Umbilical cord (tissue), 2 donors: ENCODE results near the gene PRCD. TPM values are rescaled to one million over a fixed set of nuclear protein-coding genes. Genes with fewer than 3 reads are reported as not detected.
"Not testable (repeated sequence)": the region's sequence is repeated elsewhere in the genome, so short reads cannot be mapped to it uniquely, and the experiment has no call there.

Experiments used
- DNase-seq: peaks from one replicate; pipeline ENCODE4 v3.0.0-alpha.2; 2015; ENCODE audit warnings: low spot score
- total RNA-seq: library from RNA; depleted of rRNA; stranded (reverse); fragments of >200 nt; gene quantifications from one replicate; pipeline ENCODE4 v1.2.3, GENCODE V29; 2014; ENCODE audit warnings: low replicate concordance; ENCODE audit not compliant: insufficient read depth

The PRCD gene
- total RNA-seq, 1 donor from 2014 or later = 1.9 TPM

GRCh38 chr17:76527430-76528111 lies 12.3 kb upstream of the PRCD start:
- DNase-seq = peak; percentile 71

- no peak for DNase-seq
These were observed 11.7 kb upstream of the PRCD start for GRCh38 chr17:76528156-76528527.

GRCh38 chr17:76528528-76529223 lies 11.2 kb upstream of the PRCD start:
- no peak for DNase-seq

- peak; percentile 89 for DNase-seq
These were observed 10.4 kb upstream of the PRCD start for GRCh38 chr17:76529224-76530094.

GRCh38 chr17:76530095-76530723 lies 9.6 kb upstream of the PRCD start:
- peak; percentile 51 for DNase-seq

- no peak for DNase-seq
These were observed 8.9 kb upstream of the PRCD start for GRCh38 chr17:76530811-76531485.

- no peak for DNase-seq
These were observed 8.3 kb upstream of the PRCD start for GRCh38 chr17:76531486-76532038.

GRCh38 chr17:76532072-76532651 lies 7.7 kb upstream of the PRCD start:
- DNase-seq = no peak

GRCh38 chr17:76533640-76534359 lies 6.0 kb upstream of the PRCD start:
- not testable (repeated sequence) for DNase-seq

GRCh38 chr17:76534831-76535732 lies 4.8 kb upstream of the PRCD start:
- DNase-seq = no peak

GRCh38 chr17:76535788-76536510 lies 3.9 kb upstream of the PRCD start:
- DNase-seq = no peak

GRCh38 chr17:76536511-76537287 lies 3.1 kb upstream of the PRCD start:
- DNase-seq = no peak

- no peak for DNase-seq
These were observed 2.6 kb upstream of the PRCD start for GRCh38 chr17:76537288-76537577.

GRCh38 chr17:76537578-76538280 lies 2.1 kb upstream of the PRCD start, which contains the start of gene CYGB:
Gene CYGB, minus strand, starts transcription at chr17:76537709. Its CDS starts 167 bp downstream, at chr17:76537542.
- no peak for DNase-seq

- no peak for DNase-seq
These were observed 1.4 kb upstream of the PRCD start for GRCh38 chr17:76538281-76538931.

- DNase-seq = no peak
These were observed 788 bp upstream of the PRCD start for GRCh38 chr17:76538941-76539570.
